GM12878 (cell line): Measurements from ENCODE around the gene LCORL. TPM values are rescaled to one million over a fixed set of nuclear protein-coding genes. Genes with fewer than 3 reads are reported as not detected.

ENCODE experiments used
- polyA plus RNA-seq, 11 experiments: library from polyadenylated mRNA; depleted of rRNA in 4 of 11; unstranded in 6 of 11; stranded (reverse) in 5 of 11; fragments of >200 nt; fragmentation: Nextera tagmentation in 4 of 11; fragmentation: Illumina TruSeq in 1 of 11; extraction: Ambion mirVana in 4 of 11; extraction: Trizol in 1 of 11; gene quantifications; 1 replicate in 1 of 11; 2 replicates in 10 of 11; pipeline versions ENCODE4 v1.2.1 to v1.2.3, GENCODE V29; 2011 to 2016; ENCODE audit warnings: inconsistent platforms in 2 of 11, missing spikeins in 2 of 11, low read depth in 1 of 11
- total RNA-seq, 4 experiments: library from RNA; depleted of rRNA in 3 of 4; stranded (reverse); fragments of >200 nt in 3 of 4; fragmentation: Illumina TruSeq in 1 of 4; extraction: Trizol in 1 of 4; gene quantifications; 2 replicates each; pipeline versions ENCODE4 v1.2.1 to v1.2.3, GENCODE V29; 2013 to 2021

Gene LCORL
- total and polyA plus RNA-seq, 10 of the 15 experiments (the other 5 are each of a cell fraction or from before 2014, with no cell fraction given), result 2.2 to 9.8 (median 5.9) TPM

Other genes with a start within 250 kb of the LCORL start
- under 0.01 TPM in 1 of 2 replicates, not detected in the other for gene FAM184B, start 240.1 kb downstream of the LCORL start, total RNA-seq (2014; rRNA removed)
- gene FAM184B, start 240.1 kb downstream of the LCORL start, total RNA-seq (2014; rRNA removed; fragmentation: Illumina TruSeq; extraction: Trizol), result not detected in 2 replicates
- not detected in 2 replicates for gene FAM184B, start 240.1 kb downstream of the LCORL start, total RNA-seq (2021)
- gene FAM184B, start 240.1 kb downstream of the LCORL start, polyA plus RNA-seq (2011; rRNA removed), result not detected in 2 replicates
- gene FAM184B, start 240.1 kb downstream of the LCORL start, polyA plus RNA-seq (2014; fragmentation: Illumina TruSeq; extraction: Trizol), result not detected in 2 replicates
- gene FAM184B, start 240.1 kb downstream of the LCORL start, polyA plus RNA-seq (2014; fragmentation: Nextera tagmentation; extraction: Ambion mirVana), result not detected
- not detected in 2 replicates for gene FAM184B, start 240.1 kb downstream of the LCORL start, polyA plus RNA-seq (2014; rRNA removed)
- gene FAM184B, start 240.1 kb downstream of the LCORL start, polyA plus RNA-seq (2016; fragmentation: Nextera tagmentation; extraction: Ambion mirVana), result not detected
- 29.9 and 34.9 TPM in 2 replicates for gene DCAF16, start 211.0 kb downstream of the LCORL start, total RNA-seq (2014; rRNA removed)
- gene DCAF16, start 211.0 kb downstream of the LCORL start, total RNA-seq (2014; rRNA removed; fragmentation: Illumina TruSeq; extraction: Trizol), result 29.2 and 30.7 TPM in 2 replicates
- gene DCAF16, start 211.0 kb downstream of the LCORL start, total RNA-seq (2021), result 30.1 and 38.1 TPM in 2 replicates
- 48.6 and 57.9 TPM in 2 replicates for gene DCAF16, start 211.0 kb downstream of the LCORL start, polyA plus RNA-seq (2011; rRNA removed)
- 25.3 and 26.2 TPM in 2 replicates for gene DCAF16, start 211.0 kb downstream of the LCORL start, polyA plus RNA-seq (2014; fragmentation: Illumina TruSeq; extraction: Trizol)
- 1 to 10 TPM; 5.8 to 6.1 TPM for gene DCAF16, start 211.0 kb downstream of the LCORL start, polyA plus RNA-seq (2014; fragmentation: Nextera tagmentation; extraction: Ambion mirVana)
- 22.9 and 26.7 TPM in 2 replicates for gene DCAF16, start 211.0 kb downstream of the LCORL start, polyA plus RNA-seq (2014; rRNA removed)
- 10 to 100 TPM; 16.6 TPM for gene DCAF16, start 211.0 kb downstream of the LCORL start, polyA plus RNA-seq (2016; fragmentation: Nextera tagmentation; extraction: Ambion mirVana)
- gene NCAPG, start 210.8 kb downstream of the LCORL start, total RNA-seq (2014; rRNA removed), result 54.0 and 59.5 TPM in 2 replicates
- 59.7 and 65.1 TPM in 2 replicates for gene NCAPG, start 210.8 kb downstream of the LCORL start, total RNA-seq (2014; rRNA removed; fragmentation: Illumina TruSeq; extraction: Trizol)
- gene NCAPG, start 210.8 kb downstream of the LCORL start, total RNA-seq (2021), result 46.1 and 53.3 TPM in 2 replicates
- gene NCAPG, start 210.8 kb downstream of the LCORL start, polyA plus RNA-seq (2011; rRNA removed), result 71.7 and 125 TPM in 2 replicates
- 52.3 and 61.2 TPM in 2 replicates for gene NCAPG, start 210.8 kb downstream of the LCORL start, polyA plus RNA-seq (2014; fragmentation: Illumina TruSeq; extraction: Trizol)
- gene NCAPG, start 210.8 kb downstream of the LCORL start, polyA plus RNA-seq (2014; fragmentation: Nextera tagmentation; extraction: Ambion mirVana), result 10 to 100 TPM; 17.3 to 22.9 TPM
- gene NCAPG, start 210.8 kb downstream of the LCORL start, polyA plus RNA-seq (2014; rRNA removed), result 29.3 and 36.3 TPM in 2 replicates
- gene NCAPG, start 210.8 kb downstream of the LCORL start, polyA plus RNA-seq (2016; fragmentation: Nextera tagmentation; extraction: Ambion mirVana), result 10 to 100 TPM; 83.0 to 93.9 TPM